B cell (primary cell): Measurements from ENCODE around the gene FBXW4. TPM values are rescaled to one million over a fixed set of nuclear protein-coding genes. Genes with fewer than 3 reads are reported as not detected.

Experiments
- ATAC-seq: fragments of 200-7000 bp; cut with Tn5 transposase; one replicate; pipeline ENCODE4 v1.10.0; 2021; ENCODE audit warnings: low read depth, mild to moderate bottlenecking, moderate number of reproducible peaks, moderate library complexity
- CTCF ChIA-PET: fragments of 350-600 bp; sonication (Branson Sonifier 250); formaldehyde crosslinking; loops from one replicate; lab custom pipeline; 2021; ENCODE audit warnings: antibody characterized with exemption, inconsistent platforms; lab: Charles Lee
- POLR2A ChIA-PET: fragments of 350-600 bp; sonication (Branson Sonifier 250); formaldehyde crosslinking; loops from one replicate; lab custom pipeline; 2021; ENCODE audit warnings: antibody characterized with exemption; lab: Charles Lee
- DNase-seq: peaks from one replicate; pipeline ENCODE4 v3.0.0; 2013
- H2AFZ ChIP-seq: 2 replicates; pipeline ENCODE4 v1.6.1; 2012; ENCODE audit warnings: mild to moderate bottlenecking, low read depth, low read length; ENCODE audit not compliant: insufficient read depth, poor library complexity, severe bottlenecking
- H3K27ac ChIP-seq, 2 donors: 1 replicate in 1 of 2; 2 replicates in 1 of 2; pipeline ENCODE4 v1.5.1; 2012 to 2013; ENCODE audit warnings: low read length in 2 of 2, mild to moderate bottlenecking in 2 of 2, moderate library complexity in 1 of 2
- H3K27me3 ChIP-seq, 4 experiments: fragments of 200-600 bp in 1 of 4; sonication (generic) in 1 of 4; replicated peaks in 1 of 4; 1 replicate in 2 of 4; 2 replicates in 2 of 4; pipeline versions ENCODE4 v1.6.1 to v1.7.0; 2013 to 2016; ENCODE audit warnings: low read length in 3 of 4, mild to moderate bottlenecking in 2 of 4, mixed read lengths in 1 of 4, moderate library complexity in 1 of 4; ENCODE audit not compliant: insufficient read depth in 4 of 4, control insufficient read depth in 3 of 4; ENCODE audit errors: control extremely low read depth in 1 of 4
- H3K36me3 ChIP-seq, 2 experiments: replicated peaks in 1 of 2; 1 replicate in 1 of 2; 2 replicates in 1 of 2; pipeline versions ENCODE4 v1.6.1 to v1.7.1; 2013; ENCODE audit warnings: low read length in 1 of 2; ENCODE audit not compliant: insufficient read depth in 2 of 2, control insufficient read depth in 1 of 2; ENCODE audit errors: control extremely low read depth in 1 of 2, extremely low read depth in 1 of 2
- H3K4me1 ChIP-seq, 2 donors: fragments of 200-600 bp in 1 of 2; sonication (generic) in 1 of 2; 1 replicate in 1 of 2; 2 replicates in 1 of 2; pipeline versions ENCODE4 v1.5.1 to v1.6.1; 2013 to 2017; ENCODE audit warnings: low read length in 2 of 2; ENCODE audit not compliant: control insufficient read depth in 2 of 2, insufficient read depth in 2 of 2
- H3K4me2 ChIP-seq: replicated peaks from 2 replicates; pipeline ENCODE3; 2012; ENCODE audit warnings: mild to moderate bottlenecking, low read depth, low read length; ENCODE audit not compliant: poor library complexity, severe bottlenecking
- H3K4me3 ChIP-seq, 5 experiments: fragments of 200-600 bp in 1 of 5; sonication (generic) in 1 of 5; 1 replicate in 3 of 5; 2 replicates in 2 of 5; pipeline versions ENCODE4 v1.5.1 to v1.7.0; 2011 to 2016; ENCODE audit warnings: low read length in 4 of 5, mild to moderate bottlenecking in 4 of 5, low read depth in 2 of 5, control low read depth in 1 of 5, moderate library complexity in 1 of 5; ENCODE audit not compliant: insufficient read depth in 1 of 5; ENCODE audit errors: control extremely low read depth in 1 of 5, extremely low read depth in 1 of 5
- H3K79me2 ChIP-seq: fragments of 200-600 bp; sonication (generic); one replicate; pipeline ENCODE4 v1.6.0; 2016; ENCODE audit warnings: low read length; ENCODE audit not compliant: control insufficient read depth, insufficient read depth
- H3K9ac ChIP-seq: fragments of 200-600 bp; sonication (generic); 2 replicates; pipeline ENCODE4 v1.6.1; 2017; ENCODE audit warnings: mild to moderate bottlenecking, low read length, moderate library complexity
- H3K9me3 ChIP-seq, 3 donors: one replicate each; pipeline versions ENCODE4 v1.6.1 to v1.7.1; 2013; ENCODE audit warnings: low read length in 2 of 3; ENCODE audit not compliant: control insufficient read depth in 2 of 3, insufficient read depth in 1 of 3; ENCODE audit errors: control extremely low read depth in 1 of 3
- H4K20me1 ChIP-seq: 2 replicates; pipeline ENCODE4 v1.6.0; 2012; ENCODE audit warnings: mild to moderate bottlenecking, low read length; ENCODE audit not compliant: insufficient read depth, control insufficient read depth, poor library complexity, severe bottlenecking
- H3K27ac Mint-ChIP-seq: one replicate; pipeline ENCODE4 v1.8.0; 2021; ENCODE audit warnings: mixed read lengths
- H3K27me3 Mint-ChIP-seq: one replicate; pipeline ENCODE4 v1.8.0; 2021; ENCODE audit warnings: mixed read lengths
- H3K4me1 Mint-ChIP-seq: one replicate; pipeline ENCODE4 v1.8.0; 2021; ENCODE audit warnings: mixed read lengths
- H3K4me3 Mint-ChIP-seq: one replicate; pipeline ENCODE4 v1.8.0; 2021; ENCODE audit warnings: mixed read lengths
- H3K9me3 Mint-ChIP-seq: one replicate; pipeline ENCODE4 v1.8.0; 2022; ENCODE audit warnings: mixed read lengths; ENCODE audit not compliant: insufficient read depth
- EZH2 ChIP-seq: IDR thresholded peaks from 2 replicates; pipeline ENCODE4 v1.6.1; 2012; ENCODE audit warnings: borderline replicate concordance, low read depth, mild to moderate bottlenecking, moderate library complexity, low read length; ENCODE audit not compliant: insufficient read depth, poor library complexity, severe bottlenecking
- WGBS: methylation state at CpG from one replicate; pipeline ENCODE4 v1.1.5; 2013; ENCODE audit warnings: missing lambda C conversion rate; ENCODE audit not compliant: insufficient coverage; 5-methylcytosine and 5-hydroxymethylcytosine counted together
- intact Hi-C: fragments of 100-400 bp; cut with micrococcal nuclease; formaldehyde crosslinking; loops from one replicate; pipeline ENCODE4 v1.10.0; 2022
- polyA plus RNA-seq: library from polyadenylated mRNA; depleted of rRNA; stranded (reverse); fragments of >200 nt; gene quantifications from 2 replicates; pipeline ENCODE4 v1.2.3, GENCODE V29; 2012
- total RNA-seq, 2 donors: library from RNA; stranded (reverse); fragments of 120-200 nt in 1 of 2; gene quantifications; 1 replicate in 1 of 2; 2 replicates in 1 of 2; pipeline versions ENCODE4 v1.2.3 to v1.2.4, GENCODE V29; 2013 to 2022
- TF ChIP-seq, protein P1 (sequence below): fragments of 200-600 bp; IDR thresholded peaks from one replicate; pipeline ENCODE4 v1.8.0; 2022; ENCODE audit warnings: antibody characterized with exemption, mild to moderate bottlenecking

FBXW4 gene
- total and polyA plus RNA-seq, 2 donors (not counting 1 experiment from before 2014, with no cell fraction given): 72.9 to 99.6 TPM

DNA sequence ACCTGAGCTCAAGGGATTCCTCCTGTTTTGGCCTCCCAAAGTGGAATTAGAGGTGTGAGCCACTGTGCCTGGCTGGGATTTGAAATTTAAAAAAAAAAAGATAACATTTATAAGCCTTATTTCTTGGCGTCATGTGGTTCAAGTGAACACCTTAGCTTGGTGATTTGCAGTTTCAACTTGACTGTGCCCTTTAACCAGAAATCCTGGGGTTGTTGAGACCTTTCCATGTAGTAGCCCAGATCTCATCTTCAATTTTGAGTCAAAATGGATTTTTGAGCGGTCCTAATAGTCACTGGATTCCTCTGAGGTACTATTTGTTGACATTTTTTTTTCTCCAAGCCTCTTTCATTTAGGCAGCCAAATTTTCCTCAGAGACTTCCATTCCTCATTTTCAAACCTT lies 29.5 kb upstream of the FBXW4 start:
- DNase-seq (no peak), ATAC-seq (no peak)
- Histone ChIP-seq H3K4me3 (no peak overlapping the region), H3K9me3 (no peaks in the 10 kb centered on the region), H2AFZ (no peak overlapping the region), H3K4me2 (no peak overlapping the region), H3K27me3 (peaks cover 0 to 6% (median 1%) of the 10 kb centered on the region in 4 experiments), H3K27ac (no peak overlapping the region), H3K36me3 (no peaks in the 10 kb centered on the region), H3K9ac (no peak overlapping the region), H4K20me1 (no peaks in the 10 kb centered on the region), H3K79me2 (no peaks in the 10 kb centered on the region), H3K4me1 (no peaks in the 10 kb centered on the region)
- Mint-ChIP-seq H3K4me1 (peaks cover 2% of the 10 kb centered on the region), H3K9me3 (no peaks in the 10 kb centered on the region), H3K4me3 (no peak overlapping the region), H3K27ac (no peak overlapping the region), H3K27me3 (peaks cover 25% of the 10 kb centered on the region)
- intact Hi-C loops: no loop called here
- ChIA-PET POLR2A (no interaction called here), CTCF (no interaction called here)
- WGBS: 85% methylated on average over 2 of the region's 2 CpGs
- TF ChIP-seq, protein P1, sequence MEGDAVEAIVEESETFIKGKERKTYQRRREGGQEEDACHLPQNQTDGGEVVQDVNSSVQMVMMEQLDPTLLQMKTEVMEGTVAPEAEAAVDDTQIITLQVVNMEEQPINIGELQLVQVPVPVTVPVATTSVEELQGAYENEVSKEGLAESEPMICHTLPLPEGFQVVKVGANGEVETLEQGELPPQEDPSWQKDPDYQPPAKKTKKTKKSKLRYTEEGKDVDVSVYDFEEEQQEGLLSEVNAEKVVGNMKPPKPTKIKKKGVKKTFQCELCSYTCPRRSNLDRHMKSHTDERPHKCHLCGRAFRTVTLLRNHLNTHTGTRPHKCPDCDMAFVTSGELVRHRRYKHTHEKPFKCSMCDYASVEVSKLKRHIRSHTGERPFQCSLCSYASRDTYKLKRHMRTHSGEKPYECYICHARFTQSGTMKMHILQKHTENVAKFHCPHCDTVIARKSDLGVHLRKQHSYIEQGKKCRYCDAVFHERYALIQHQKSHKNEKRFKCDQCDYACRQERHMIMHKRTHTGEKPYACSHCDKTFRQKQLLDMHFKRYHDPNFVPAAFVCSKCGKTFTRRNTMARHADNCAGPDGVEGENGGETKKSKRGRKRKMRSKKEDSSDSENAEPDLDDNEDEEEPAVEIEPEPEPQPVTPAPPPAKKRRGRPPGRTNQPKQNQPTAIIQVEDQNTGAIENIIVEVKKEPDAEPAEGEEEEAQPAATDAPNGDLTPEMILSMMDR: no peak
- TF ChIP-seq EZH2: no peak

DNA sequence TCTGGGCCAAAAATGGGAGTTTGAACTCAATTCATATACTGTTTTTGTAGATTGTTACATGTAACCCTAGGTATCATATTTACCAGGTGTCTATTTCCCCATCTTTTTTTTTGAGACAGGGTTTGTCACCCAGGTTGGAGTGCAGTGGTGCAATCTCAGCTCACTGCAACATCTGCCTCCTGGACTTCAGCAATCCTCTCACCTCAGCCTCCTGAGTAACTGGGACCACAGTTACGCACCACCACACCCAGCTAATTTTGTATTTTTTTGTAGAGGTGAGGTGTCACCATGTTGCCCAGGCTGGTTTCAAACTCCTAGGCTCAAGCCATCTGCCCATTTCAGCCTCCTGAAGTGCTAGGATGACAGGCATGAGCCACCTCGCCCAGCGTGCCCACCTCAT lies 28.2 kb upstream of the FBXW4 start:
- Histone ChIP-seq H3K4me1 (no peaks in the 10 kb centered on the region), H4K20me1 (no peaks in the 10 kb centered on the region), H3K79me2 (no peaks in the 10 kb centered on the region), H3K36me3 (no peaks in the 10 kb centered on the region), H2AFZ (no peak overlapping the region), H3K4me2 (no peak overlapping the region), H3K9ac (no peak overlapping the region), H3K27me3 (peaks cover 0 to 8% (median 2%) of the 10 kb centered on the region in 4 experiments), H3K4me3 (no peak overlapping the region), H3K9me3 (no peaks in the 10 kb centered on the region), H3K27ac (no peak overlapping the region)
- Mint-ChIP-seq H3K27ac (no peak overlapping the region), H3K4me3 (no peak overlapping the region), H3K27me3 (peaks cover 28% of the 10 kb centered on the region), H3K4me1 (peaks cover 2% of the 10 kb centered on the region), H3K9me3 (no peaks in the 10 kb centered on the region)
- intact Hi-C loops: no loop called here
- TF ChIP-seq, protein P1: no peak
- no peak for TF ChIP-seq EZH2
- WGBS: 100% methylated on average over 3 of the region's 3 CpGs
- CTCF ChIA-PET: no interaction called here
- DNase-seq: no peak
- no peak for ATAC-seq
- POLR2A ChIA-PET: no interaction called here
